HS-27A (cell line): ENCODE measurements around the gene TCEAL4.

ENCODE experiments used
- DNase-seq: peaks from one replicate; pipeline ENCODE4 v3.0.0-alpha.2; 2012; ENCODE audit warnings: low read depth, missing footprints

The TCEAL4 gene

GRCh38 chrX:103585411-103586313, at the start of gene TCEAL4:
Gene TCEAL4, plus strand, starts transcription at chrX:103585515. Its CDS starts 1,161 bp downstream, at chrX:103586676.
- DNase-seq: no peak

- no peak for DNase-seq
Observed at GRCh38 chrX:103536071-103536470, 49.2 kb upstream of the TCEAL4 start.

GRCh38 chrX:103536732-103537131, 48.6 kb upstream of the TCEAL4 start:
- no peak for DNase-seq

- DNase-seq: no peak
Observed at GRCh38 chrX:103537871-103538387, 47.4 kb upstream of the TCEAL4 start.

- DNase-seq: no peak
Observed at GRCh38 chrX:103538728-103539127, 46.6 kb upstream of the TCEAL4 start.

GRCh38 chrX:103539695-103540094, 45.6 kb upstream of the TCEAL4 start:
- DNase-seq: no peak

GRCh38 chrX:103540145-103540544, 45.2 kb upstream of the TCEAL4 start:
- no peak for DNase-seq

GRCh38 chrX:103549916-103550315, 35.4 kb upstream of the TCEAL4 start:
- DNase-seq: no peak

GRCh38 chrX:103550415-103551051, 34.8 kb upstream of the TCEAL4 start:
- DNase-seq: no peak

- no peak for DNase-seq
Observed at GRCh38 chrX:103552236-103552635, 33.1 kb upstream of the TCEAL4 start.

- no peak for DNase-seq
Observed at GRCh38 chrX:103554687-103555424, 30.5 kb upstream of the TCEAL4 start.

GRCh38 chrX:103556963-103557612, 28.2 kb upstream of the TCEAL4 start:
- no peak for DNase-seq

- DNase-seq: no peak
Observed at GRCh38 chrX:103560256-103560655, 25.1 kb upstream of the TCEAL4 start.

GRCh38 chrX:103562801-103563200, 22.5 kb upstream of the TCEAL4 start:
- DNase-seq: no peak

- DNase-seq: no peak
Observed at GRCh38 chrX:103565197-103565596, 20.1 kb upstream of the TCEAL4 start.

- no peak for DNase-seq
Observed at GRCh38 chrX:103565752-103566151, 19.6 kb upstream of the TCEAL4 start.

GRCh38 chrX:103571121-103571520, 14.2 kb upstream of the TCEAL4 start:
- DNase-seq: no peak

- no peak for DNase-seq
Observed at GRCh38 chrX:103571726-103572125, 13.6 kb upstream of the TCEAL4 start.

- no peak for DNase-seq
Observed at GRCh38 chrX:103573202-103573601, 12.1 kb upstream of the TCEAL4 start.

- DNase-seq: no peak
Observed at GRCh38 chrX:103584596-103584995, 719 bp upstream of the TCEAL4 start.

GRCh38 chrX:103586314-103586646, 965 bp downstream of the TCEAL4 start:
- no peak for DNase-seq

GRCh38 chrX:103586659-103587058, 1.3 kb downstream of the TCEAL4 start:
- no peak for DNase-seq
